GM21447 (cell line): ENCODE data around the gene PALLD.
A peak's percentile ranks its signal among the peaks of the same experiment; 100 is the strongest.

Source experiments
- ATAC-seq: cut with Tn5 transposase; IDR thresholded peaks from one replicate; pipeline ENCODE4 v1.9.1; 2021; ENCODE audit not compliant: unreplicated experiment

PALLD gene

DNA sequence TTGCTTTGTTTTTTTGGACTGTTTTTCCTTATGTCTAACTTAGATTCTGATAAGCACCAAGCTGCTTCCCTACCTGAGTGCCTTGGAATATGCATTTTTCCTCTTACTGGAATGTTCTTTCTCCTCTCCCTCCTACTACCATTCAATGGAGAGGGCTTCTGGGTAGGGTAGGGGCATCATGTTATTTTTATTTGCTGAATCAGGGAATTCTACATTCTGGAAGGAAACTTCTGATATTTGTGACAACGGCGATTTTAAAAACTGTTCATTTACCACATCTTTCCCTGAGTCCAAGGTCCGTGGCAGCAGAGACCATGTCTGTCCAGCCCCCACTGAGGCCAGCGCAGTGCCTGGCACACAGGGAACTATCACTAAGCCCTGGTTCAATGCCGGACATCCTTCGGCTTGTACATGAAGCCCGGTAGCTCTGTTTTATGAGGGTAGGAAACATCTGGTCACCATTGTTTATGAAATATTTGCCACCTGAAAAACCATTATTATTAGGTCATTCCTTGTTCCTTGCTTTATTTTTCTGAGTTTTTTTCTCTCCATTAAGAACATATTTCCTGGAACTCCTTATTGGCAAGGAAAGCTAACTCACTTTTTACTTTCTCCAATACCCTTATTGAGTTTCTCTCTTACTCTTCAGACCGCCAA lies 57.0 kb downstream of the PALLD start:
- ATAC-seq = no peak

GRCh38 chr4:168555437-168555836 lies 58.6 kb downstream of the PALLD start:
- ATAC-seq = no peak

DNA sequence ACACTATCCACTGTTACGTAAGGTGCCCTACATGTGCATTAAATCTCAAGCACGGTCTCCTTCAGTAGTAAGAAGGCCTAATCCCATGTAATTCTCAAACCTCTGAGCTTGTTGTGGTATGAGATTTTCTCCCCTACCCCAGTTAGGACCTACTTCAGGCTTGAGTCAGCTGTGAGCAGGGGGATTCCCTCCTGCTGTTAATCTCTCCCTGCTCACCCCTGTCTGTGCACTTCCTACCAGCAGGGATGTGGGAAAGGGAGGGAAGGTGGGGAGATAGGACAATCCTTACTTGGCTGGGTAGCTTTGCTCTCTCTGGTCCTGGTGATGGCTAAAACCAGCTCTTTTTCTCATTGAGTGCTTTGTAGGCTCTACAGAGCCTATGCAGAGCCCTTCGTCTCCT lies 60.8 kb downstream of the PALLD start:
- no peak for ATAC-seq

- no peak for ATAC-seq
These were observed 61.7 kb downstream of the PALLD start for GRCh38 chr4:168558599-168558998.

DNA sequence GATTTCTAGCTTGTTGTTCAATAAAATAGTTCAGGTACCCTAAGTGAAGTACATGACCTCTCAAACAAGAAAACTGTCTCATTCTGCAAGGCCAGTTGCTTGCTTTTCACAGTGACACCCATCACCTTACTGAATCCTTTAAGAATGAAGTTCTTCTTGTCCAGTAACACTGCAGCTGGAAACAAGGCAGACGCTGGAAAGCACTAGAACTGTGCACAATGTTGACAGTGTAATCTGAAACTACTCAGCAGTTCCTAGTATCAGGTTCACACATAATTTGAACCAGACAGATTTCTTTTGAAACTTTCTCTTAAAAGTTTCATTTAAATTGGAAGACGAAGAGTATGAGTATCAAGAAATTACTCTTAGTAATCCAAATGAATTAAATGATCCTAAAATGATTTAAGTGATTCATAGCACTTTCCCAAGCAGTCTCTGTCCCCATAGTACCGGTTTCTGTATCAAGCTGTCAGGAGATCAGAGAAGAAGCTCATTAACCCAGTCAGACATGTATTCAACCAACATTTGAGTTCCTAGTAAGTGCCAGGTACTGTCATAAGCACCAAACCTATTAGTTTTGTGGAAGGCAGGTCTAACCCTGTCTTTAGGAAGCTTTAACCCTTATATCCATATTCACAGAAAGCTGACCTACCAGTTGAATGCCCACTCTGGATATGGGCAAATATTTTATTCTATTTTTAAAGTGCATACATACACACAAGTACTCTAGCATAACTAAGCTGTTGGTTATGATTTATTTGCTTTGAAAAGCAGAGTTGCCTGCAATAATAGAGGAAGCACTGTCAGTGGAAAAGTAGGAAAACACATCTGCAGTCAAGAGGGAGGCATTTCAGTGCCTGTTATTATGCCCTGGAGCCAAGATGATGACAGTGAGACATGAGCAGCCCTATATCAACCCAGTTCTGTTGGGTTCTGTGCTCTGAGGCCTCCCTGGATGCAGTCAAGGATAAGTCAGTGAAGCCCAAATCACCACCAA lies 63.6 kb downstream of the PALLD start:
- no peak for ATAC-seq

DNA sequence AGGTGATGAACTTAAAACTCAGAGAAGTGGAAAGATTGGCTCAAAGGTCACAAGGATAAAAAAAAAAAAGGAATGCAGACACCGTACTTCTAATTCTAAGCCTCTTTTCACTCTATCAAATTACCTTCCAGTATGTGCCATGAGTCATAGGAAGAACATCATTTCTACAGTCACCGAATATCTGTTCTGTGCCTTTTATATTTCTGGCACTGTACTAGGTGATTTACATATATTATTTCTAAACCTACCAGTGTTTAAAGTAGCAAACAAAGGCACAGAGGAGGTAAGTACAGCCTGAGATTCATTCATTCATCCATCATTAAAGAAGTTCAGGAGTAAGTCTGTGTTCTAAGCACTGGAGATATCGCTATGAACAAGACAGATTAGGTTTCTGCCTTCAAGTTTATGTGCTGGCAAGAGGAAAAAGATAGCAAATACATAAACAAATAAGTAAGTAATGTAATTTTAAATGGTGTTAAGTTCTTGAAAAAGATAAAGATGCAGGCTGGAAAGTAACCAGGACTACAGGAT lies 65.3 kb downstream of the PALLD start:
- ATAC-seq = no peak

DNA sequence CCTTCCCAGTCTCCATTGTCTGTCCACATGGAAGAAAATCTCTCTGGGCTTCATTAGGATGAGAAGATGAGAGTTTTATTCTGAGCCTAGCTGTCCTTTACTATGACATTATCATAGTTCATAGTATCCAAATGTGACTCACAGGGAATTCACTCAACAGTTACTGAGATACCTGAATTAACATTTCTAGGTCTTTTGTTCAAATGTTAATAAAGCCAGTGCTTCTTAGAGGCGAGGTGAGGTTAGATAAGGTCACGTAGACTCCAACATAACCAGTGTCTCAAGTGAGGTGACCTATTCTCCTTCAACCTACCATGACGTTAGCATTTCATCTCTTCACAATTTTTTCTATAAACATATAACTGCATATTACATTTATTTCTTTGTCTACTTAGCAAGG lies 67.2 kb downstream of the PALLD start:
- ATAC-seq = no peak

DNA sequence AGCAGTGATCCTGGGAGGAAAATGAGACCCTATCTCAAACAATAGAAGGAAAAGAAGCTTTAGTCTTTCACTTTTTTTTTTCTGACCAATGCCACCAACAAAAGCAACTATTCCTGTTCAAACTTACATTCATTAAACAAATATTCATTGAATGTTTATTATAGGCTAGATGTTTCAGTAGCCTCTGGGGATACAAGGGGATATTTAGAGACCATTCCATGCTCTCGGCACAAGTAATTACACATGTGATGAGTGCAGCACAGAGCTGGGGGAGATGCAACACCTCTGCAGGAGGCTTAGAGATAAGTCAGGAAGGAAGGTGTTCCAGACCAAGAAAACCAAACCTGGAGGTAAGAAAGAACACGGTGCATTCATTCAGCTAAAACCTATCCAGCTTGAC lies 68.3 kb downstream of the PALLD start:
- ATAC-seq = no peak

GRCh38 chr4:168566726-168567125 lies 69.9 kb downstream of the PALLD start:
- no peak for ATAC-seq

DNA sequence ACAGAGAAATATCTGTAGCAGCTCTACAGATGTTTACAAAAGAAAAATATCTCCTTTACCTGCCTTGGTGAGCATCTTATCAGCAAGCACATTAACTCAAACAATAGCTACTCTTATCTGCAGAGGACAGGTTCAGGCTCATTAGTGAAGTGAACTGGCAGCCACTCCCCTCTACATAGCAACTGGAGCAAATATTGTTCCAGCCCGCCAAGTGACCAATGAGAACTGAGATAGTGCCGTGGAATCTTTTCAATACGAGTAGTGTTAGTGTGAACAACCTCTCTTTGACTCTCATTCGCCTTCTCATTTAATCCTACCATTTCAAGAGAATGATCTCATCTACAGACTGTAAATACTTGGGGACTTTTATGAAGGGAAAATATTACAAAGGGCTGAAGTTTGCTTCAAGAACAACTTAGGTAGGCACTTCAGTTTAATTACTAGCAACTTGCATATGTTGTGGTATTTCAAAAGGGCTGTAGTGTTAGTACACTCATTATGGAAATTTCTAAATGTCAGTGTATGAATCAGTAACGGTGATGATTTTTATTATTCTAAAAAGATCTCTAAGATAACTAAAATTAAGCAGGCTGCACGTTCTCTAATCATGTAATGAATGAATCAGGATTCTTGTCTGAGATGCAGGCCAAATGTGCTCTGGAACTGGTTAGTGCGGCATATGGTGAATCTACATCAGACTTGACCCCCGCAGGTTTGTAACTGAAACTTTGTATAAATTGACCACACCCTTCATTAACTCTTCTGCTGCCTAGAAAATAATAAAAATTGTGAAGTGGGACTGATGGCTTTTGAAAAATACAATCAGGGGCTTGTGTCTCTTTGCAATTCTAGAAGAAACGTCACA lies 72.4 kb downstream of the PALLD start:
- ATAC-seq = no peak

GRCh38 chr4:168569931-168570276 lies 73.1 kb downstream of the PALLD start:
- ATAC-seq = no peak

DNA sequence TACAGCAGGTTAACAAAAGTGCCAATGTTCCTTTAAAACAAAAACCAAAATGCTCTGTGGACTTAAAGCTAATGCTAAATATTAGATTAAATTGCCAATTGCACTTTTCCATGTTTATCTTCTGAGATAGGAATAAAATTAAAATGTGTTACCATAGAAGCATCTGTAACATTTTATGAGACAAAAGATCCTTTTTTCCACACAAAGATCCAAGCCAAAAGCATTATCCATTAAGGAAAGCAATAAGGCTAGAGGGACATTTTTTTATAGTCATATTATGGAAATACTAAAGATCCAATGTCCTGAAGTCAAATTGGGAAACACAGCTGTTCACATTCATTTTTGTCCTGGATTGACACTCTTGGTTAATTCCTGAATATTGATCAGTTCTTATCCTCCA lies 73.6 kb downstream of the PALLD start:
- ATAC-seq = no peak

- no peak for ATAC-seq
These were observed 75.2 kb downstream of the PALLD start for GRCh38 chr4:168572002-168572401.

DNA sequence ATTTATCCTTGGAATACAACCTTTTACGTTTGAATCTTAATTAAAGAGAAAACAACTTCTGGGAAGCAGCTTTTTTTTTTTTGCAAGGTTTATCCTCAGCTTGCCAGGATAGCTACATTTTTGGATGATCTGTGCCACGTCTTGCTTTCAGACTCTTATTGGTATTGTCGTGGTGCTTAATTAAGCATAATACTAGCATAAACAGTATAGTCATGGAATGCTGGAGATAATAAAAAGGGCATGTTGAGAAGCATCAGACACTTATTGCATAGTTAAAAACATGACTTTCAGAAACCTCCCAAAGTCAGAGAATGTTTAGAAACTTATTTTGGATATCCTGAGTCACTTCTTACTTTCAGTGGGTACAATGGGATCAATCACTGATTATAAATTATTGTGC lies 77.0 kb downstream of the PALLD start:
- no peak for ATAC-seq

DNA sequence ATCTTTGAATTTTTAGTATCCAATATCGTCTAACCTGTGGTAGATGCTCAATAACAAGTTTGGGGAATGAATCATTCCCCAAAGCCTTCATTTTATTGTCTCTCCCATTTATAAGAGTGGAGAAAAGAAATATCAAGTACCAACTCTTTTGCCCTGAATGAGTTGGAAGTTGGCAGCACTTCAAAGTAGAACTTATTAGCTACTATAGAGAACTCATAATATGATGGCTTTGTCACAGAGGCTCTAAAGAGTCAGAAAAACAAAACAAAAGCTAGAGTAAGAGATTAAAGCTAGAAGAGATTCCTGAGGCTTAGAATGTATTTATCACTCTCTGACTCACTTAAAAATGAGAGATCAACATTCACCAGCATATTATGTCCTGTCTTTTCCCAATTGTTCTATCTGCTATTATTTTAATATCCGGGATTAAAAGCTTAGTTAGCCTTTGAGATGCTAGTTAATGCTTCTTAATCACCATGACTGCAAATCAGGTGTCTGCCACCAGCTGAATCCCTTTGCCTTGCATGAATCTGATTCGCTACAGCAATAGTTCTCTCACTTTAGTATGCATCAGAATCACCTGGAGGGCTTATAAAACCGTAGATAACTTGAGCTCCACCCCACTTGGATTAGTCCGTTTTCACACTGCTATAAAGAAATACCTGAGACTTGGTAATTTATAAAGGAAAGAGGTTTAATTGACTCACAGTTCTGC lies 77.9 kb downstream of the PALLD start:
- no peak for ATAC-seq

GRCh38 chr4:168575473-168575872 lies 78.6 kb downstream of the PALLD start:
- ATAC-seq = no peak

- no peak for ATAC-seq
These were observed 80.8 kb downstream of the PALLD start for GRCh38 chr4:168577624-168578023.

DNA sequence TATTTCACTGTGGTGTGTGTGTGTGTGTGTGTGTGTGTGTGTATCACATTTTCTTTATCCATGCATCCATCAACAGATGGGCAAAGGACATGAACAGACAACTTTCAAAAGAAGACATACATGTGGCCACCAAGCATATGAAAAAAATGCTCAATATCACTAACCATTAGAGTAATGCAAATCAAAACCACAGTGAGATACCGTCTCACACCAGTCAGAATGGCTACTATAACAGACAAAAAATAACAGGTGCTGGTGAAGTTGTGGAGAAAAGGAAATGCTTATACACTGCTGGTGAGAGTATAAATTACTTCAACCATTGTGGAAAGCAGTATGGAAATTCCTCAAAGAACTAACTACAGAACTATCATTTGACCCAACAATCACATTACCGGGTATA lies 83.4 kb downstream of the PALLD start:
- ATAC-seq = no peak

GRCh38 chr4:168584321-168584771 lies 87.5 kb downstream of the PALLD start:
- peak; percentile 50 for ATAC-seq
